OCI-LY7 (cell line): ENCODE measurements around the gene PMM2. TPM values are rescaled to one million over a fixed set of nuclear protein-coding genes. Genes with fewer than 3 reads are reported as not detected.

Source experiments
- BruUV-seq: library from RNA; stranded (reverse); fragments of 400-500 nt; replicated peaks from 2 replicates; lab custom pipeline; 2021; lab: Mats Ljungman, UMichigan
- CTCF ChIA-PET: fragments of 300-600 bp; sonication (Branson Sonifier 250); formaldehyde crosslinking; loops from one replicate; lab custom pipeline; 2022; ENCODE audit warnings: antibody characterized with exemption; ENCODE audit not compliant: unreplicated experiment; lab: Charles Lee
- POLR2A ChIA-PET: fragments of 300-600 bp; sonication (Branson Sonifier 250); formaldehyde crosslinking; loops from one replicate; lab custom pipeline; 2022; ENCODE audit warnings: antibody characterized with exemption; lab: Charles Lee
- DNase-seq: peaks from one replicate; pipeline ENCODE4 v3.0.0-alpha.2; 2015; ENCODE audit warnings: low spot score
- H2AFZ ChIP-seq: fragments of 200-600 bp; sonication (generic), shearing (Covaris generic); 2 replicates; pipeline ENCODE4 v1.6.1; 2014; ENCODE audit warnings: mild to moderate bottlenecking, antibody characterized with exemption, low read length, moderate library complexity
- H3K27ac ChIP-seq: fragments of 200-600 bp; sonication (generic); 2 replicates; pipeline ENCODE4 v1.5.1; 2014; ENCODE audit warnings: mixed run types, low read depth, mild to moderate bottlenecking, moderate library complexity, low read length, inconsistent platforms; ENCODE audit not compliant: poor library complexity, severe bottlenecking
- H3K36me3 ChIP-seq: fragments of 200-600 bp; sonication (generic); 2 replicates; pipeline ENCODE4 v1.6.1; 2014; ENCODE audit warnings: mild to moderate bottlenecking, antibody characterized with exemption, low read length, moderate library complexity, mixed read lengths; ENCODE audit not compliant: insufficient read depth
- H3K4me1 ChIP-seq: fragments of 200-600 bp; sonication (generic); 2 replicates; pipeline ENCODE4 v1.5.1; 2014; ENCODE audit warnings: mild to moderate bottlenecking, low read length; ENCODE audit not compliant: insufficient read depth, poor library complexity, severe bottlenecking
- H3K4me2 ChIP-seq: fragments of 200-600 bp; sonication (generic); 2 replicates; pipeline ENCODE4 v1.6.1; 2014; ENCODE audit warnings: mild to moderate bottlenecking, low read length
- H3K4me3 ChIP-seq: fragments of 200-600 bp; sonication (generic); 2 replicates; pipeline ENCODE4 v1.5.1; 2014; ENCODE audit warnings: mild to moderate bottlenecking, low read depth, low read length; ENCODE audit not compliant: poor library complexity, severe bottlenecking
- H3K79me2 ChIP-seq: fragments of 200-600 bp; sonication (generic); 2 replicates; pipeline ENCODE4 v1.6.1; 2016; ENCODE audit warnings: low read depth, mild to moderate bottlenecking, low read length, moderate library complexity, mixed read lengths; ENCODE audit not compliant: insufficient read depth
- H3K9me2 ChIP-seq: fragments of 200-600 bp; sonication (generic); 2 replicates; pipeline ENCODE4 v1.6.1; 2016; ENCODE audit warnings: mild to moderate bottlenecking, low read length, mixed read lengths; ENCODE audit not compliant: insufficient read depth
- H3K9me3 ChIP-seq: fragments of 200-600 bp; sonication (generic); 2 replicates; pipeline ENCODE4 v1.6.1; 2014; ENCODE audit warnings: mild to moderate bottlenecking, mixed run types, low read length, mixed read lengths
- H4K20me1 ChIP-seq: fragments of 200-600 bp; sonication (generic); 2 replicates; pipeline ENCODE4 v1.6.1; 2014; ENCODE audit warnings: mild to moderate bottlenecking, antibody characterized with exemption, low read length, moderate library complexity, mixed read lengths; ENCODE audit not compliant: insufficient read depth
- EZH2phosphoT487 ChIP-seq: fragments of 200-600 bp; sonication (generic); IDR thresholded peaks from 2 replicates; pipeline ENCODE4 v1.6.1; 2018; ENCODE audit warnings: low read depth, borderline replicate concordance, mild to moderate bottlenecking, mixed run types, antibody characterized with exemption, low read length, moderate library complexity, mixed read lengths
- intact Hi-C: fragments of 100-400 bp; cut with micrococcal nuclease; formaldehyde crosslinking; loops from one replicate; pipeline ENCODE4 v1.10.0; 2022; ENCODE audit not compliant: unreplicated experiment
- total RNA-seq, 2 experiments: library from RNA; depleted of rRNA in 1 of 2; stranded (reverse); fragments of >200 nt in 1 of 2; shearing (Covaris generic) in 1 of 2; gene quantifications; 2 replicates each; pipeline ENCODE4 v1.2.3, GENCODE V29; 2014 to 2022
- TF ChIP-seq, protein P1 (sequence below): fragments of 200-600 bp; sonication (generic); conservative IDR thresholded peaks from 2 replicates; pipeline ENCODE4 v1.5.1; 2014; ENCODE audit warnings: mild to moderate bottlenecking, antibody characterized with exemption, low read length, moderate library complexity, mixed read lengths

PMM2 gene
- total RNA-seq, 2 experiments from 2014 or later = 39.1 to 53.9 TPM

DNA sequence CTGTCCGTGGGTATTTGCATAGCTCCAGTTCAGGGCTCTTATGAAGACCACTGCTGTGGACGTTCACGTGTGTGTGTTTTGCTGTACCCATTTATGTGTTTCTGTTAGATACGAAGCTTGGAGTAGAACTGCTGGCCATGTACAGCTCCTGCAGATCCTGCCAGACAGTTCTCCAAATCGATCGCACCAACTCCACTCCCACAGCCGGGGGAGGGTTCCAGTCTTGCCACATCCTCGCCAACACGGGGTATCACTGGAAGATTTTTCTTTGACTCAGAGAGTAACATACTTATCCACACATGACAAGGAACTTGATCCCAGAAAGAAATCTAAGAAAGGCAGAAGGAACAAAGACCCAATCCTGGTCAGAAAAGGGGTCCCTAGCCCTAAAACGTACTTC, 37.6 kb upstream of the PMM2 start:
- POLR2A ChIA-PET = no interaction called here
- TF ChIP-seq EZH2phosphoT487 = no peak
- TF ChIP-seq, protein P1, sequence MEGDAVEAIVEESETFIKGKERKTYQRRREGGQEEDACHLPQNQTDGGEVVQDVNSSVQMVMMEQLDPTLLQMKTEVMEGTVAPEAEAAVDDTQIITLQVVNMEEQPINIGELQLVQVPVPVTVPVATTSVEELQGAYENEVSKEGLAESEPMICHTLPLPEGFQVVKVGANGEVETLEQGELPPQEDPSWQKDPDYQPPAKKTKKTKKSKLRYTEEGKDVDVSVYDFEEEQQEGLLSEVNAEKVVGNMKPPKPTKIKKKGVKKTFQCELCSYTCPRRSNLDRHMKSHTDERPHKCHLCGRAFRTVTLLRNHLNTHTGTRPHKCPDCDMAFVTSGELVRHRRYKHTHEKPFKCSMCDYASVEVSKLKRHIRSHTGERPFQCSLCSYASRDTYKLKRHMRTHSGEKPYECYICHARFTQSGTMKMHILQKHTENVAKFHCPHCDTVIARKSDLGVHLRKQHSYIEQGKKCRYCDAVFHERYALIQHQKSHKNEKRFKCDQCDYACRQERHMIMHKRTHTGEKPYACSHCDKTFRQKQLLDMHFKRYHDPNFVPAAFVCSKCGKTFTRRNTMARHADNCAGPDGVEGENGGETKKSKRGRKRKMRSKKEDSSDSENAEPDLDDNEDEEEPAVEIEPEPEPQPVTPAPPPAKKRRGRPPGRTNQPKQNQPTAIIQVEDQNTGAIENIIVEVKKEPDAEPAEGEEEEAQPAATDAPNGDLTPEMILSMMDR = no peak
- H3K4me1 ChIP-seq = no peaks in the 10 kb centered on the region
- H3K9me2 ChIP-seq = no peaks in the 10 kb centered on the region
- no peak overlapping the region for H3K4me3 ChIP-seq
- H3K9me3 ChIP-seq = no peaks in the 10 kb centered on the region
- no peak overlapping the region for H2AFZ ChIP-seq
- no peak for DNase-seq
- intact Hi-C loops = no loop called here
- BruUV-seq = no TSS peak
- H3K4me2 ChIP-seq = no peak overlapping the region
- no peaks in the 10 kb centered on the region for H3K79me2 ChIP-seq
- CTCF ChIA-PET = no interaction called here
- no peak overlapping the region for H3K27ac ChIP-seq
- H3K36me3 ChIP-seq = no peaks in the 10 kb centered on the region
- no peaks in the 10 kb centered on the region for H4K20me1 ChIP-seq

DNA sequence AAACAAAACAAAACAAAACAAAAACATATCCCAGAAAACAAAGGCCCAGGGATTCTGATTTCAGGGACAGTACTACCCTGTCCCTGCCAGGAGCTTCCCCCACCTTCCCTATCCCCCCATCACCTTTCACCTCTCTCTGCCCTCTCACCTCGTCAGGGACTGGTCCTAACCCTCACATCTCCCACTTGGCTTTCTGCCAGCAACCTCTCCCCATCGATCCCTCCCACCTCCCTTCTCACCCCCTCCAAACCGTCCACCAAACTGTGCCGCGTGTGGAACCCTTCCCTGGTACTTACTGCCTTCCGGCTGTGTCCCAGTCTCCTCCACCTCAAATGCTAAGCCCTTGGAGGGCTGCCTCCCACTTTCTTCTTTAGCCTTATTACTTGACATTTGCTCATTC, 36.6 kb upstream of the PMM2 start:
- Histone ChIP-seq H2AFZ (no peak overlapping the region), H4K20me1 (no peaks in the 10 kb centered on the region), H3K36me3 (no peaks in the 10 kb centered on the region), H3K79me2 (no peaks in the 10 kb centered on the region), H3K4me1 (no peaks in the 10 kb centered on the region), H3K4me3 (no peak overlapping the region), H3K9me3 (no peaks in the 10 kb centered on the region), H3K4me2 (no peak overlapping the region), H3K9me2 (no peaks in the 10 kb centered on the region), H3K27ac (no peak overlapping the region)
- CTCF ChIA-PET = no interaction called here
- no TSS peak for BruUV-seq
- intact Hi-C loops = no loop called here
- TF ChIP-seq, protein P1 = no peak
- no peak for TF ChIP-seq EZH2phosphoT487
- DNase-seq = no peak
- POLR2A ChIA-PET = no interaction called here

DNA sequence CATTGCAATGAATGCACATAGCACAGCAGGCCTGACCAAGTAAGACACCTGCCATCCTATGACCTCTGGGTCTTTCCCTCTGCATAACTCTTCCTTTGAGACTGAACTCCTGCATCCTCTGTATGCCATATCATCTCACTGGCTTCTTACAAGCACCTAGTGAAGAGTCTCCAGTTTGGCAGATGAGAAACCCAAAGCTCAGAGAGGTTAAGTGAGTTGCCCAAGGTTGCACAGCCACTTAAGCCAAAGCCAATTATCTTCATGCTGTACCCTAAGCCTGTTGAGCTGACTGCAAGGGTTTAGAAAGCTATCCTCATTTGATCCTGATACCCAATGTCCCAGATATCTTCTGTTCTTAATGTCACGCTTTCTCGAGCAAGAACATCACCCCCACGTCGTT, 35.4 kb upstream of the PMM2 start:
- no peak for TF ChIP-seq EZH2phosphoT487
- TF ChIP-seq, protein P1 = no peak
- H3K9me2 ChIP-seq = no peaks in the 10 kb centered on the region
- no peak overlapping the region for H3K4me3 ChIP-seq
- POLR2A ChIA-PET = no interaction called here
- intact Hi-C loops = no loop called here
- H3K9me3 ChIP-seq = no peaks in the 10 kb centered on the region
- no peaks in the 10 kb centered on the region for H4K20me1 ChIP-seq
- no TSS peak for BruUV-seq
- H2AFZ ChIP-seq = no peak overlapping the region
- CTCF ChIA-PET = no interaction called here
- no peaks in the 10 kb centered on the region for H3K4me1 ChIP-seq
- no peak for DNase-seq
- no peak overlapping the region for H3K4me2 ChIP-seq
- H3K79me2 ChIP-seq = no peaks in the 10 kb centered on the region
- H3K27ac ChIP-seq = no peak overlapping the region
- H3K36me3 ChIP-seq = no peaks in the 10 kb centered on the region
